ENCODE results near the gene LRRFIP1. TPM values are rescaled to one million over a fixed set of nuclear protein-coding genes. Genes with fewer than 3 reads are reported as not detected.

The LRRFIP1 gene
- total RNA-seq, 3 donors from 2014 or later (not counting 1 experiment from before 2014, with no cell fraction given), result 163 to 207 (median 188) TPM

DNA sequence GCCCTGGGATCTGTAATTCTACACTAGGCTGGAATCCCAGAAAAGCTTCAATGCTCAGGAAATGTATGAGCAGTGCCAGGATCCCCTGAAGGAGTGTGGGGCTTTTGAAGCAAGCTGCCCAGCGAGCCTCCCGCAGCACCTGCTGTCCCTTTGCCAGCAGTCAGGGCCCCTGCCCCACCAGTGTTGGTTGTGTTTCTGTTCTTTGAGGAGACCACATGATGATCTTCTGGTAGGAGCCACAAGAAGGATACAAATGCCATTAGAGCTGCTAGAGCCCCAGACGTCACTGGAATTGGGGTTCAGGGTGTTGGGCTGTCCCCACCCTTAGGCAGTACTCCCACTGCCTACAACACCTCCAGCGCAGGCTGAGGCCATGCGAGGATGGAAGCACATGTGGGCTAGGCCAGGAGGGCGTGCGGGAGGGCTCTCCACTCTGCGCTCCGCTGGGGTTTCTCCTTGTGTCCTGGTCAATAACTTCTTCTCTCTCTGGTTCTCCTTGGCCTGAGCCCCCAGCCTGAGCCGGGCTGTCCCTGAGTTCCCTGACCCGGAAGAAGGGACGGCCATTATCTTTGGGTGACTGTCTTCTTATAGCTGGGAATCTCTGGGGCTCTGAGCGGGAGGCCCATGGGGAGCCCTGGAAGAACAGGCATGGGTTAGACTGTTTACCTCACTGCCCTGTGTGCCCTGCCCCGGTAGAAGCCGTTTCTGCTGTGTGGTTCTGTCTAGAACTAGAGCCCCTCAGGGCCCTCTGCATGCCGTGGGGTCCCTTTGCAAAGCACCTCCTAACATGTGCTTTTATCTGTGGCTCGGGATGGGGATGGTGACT lies 73.9 kb downstream of the LRRFIP1 start:
- no peak overlapping the region for H3K4me3 ChIP-seq (ENCODE audit: low read length)
- TF ChIP-seq, protein P1, sequence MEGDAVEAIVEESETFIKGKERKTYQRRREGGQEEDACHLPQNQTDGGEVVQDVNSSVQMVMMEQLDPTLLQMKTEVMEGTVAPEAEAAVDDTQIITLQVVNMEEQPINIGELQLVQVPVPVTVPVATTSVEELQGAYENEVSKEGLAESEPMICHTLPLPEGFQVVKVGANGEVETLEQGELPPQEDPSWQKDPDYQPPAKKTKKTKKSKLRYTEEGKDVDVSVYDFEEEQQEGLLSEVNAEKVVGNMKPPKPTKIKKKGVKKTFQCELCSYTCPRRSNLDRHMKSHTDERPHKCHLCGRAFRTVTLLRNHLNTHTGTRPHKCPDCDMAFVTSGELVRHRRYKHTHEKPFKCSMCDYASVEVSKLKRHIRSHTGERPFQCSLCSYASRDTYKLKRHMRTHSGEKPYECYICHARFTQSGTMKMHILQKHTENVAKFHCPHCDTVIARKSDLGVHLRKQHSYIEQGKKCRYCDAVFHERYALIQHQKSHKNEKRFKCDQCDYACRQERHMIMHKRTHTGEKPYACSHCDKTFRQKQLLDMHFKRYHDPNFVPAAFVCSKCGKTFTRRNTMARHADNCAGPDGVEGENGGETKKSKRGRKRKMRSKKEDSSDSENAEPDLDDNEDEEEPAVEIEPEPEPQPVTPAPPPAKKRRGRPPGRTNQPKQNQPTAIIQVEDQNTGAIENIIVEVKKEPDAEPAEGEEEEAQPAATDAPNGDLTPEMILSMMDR (IDR thresholded peaks at IDR 0.05), result no peak
- Mint-ChIP-seq H3K4me1 (peaks cover 81 to 94% of the 10 kb centered on the region in 2 donors), H3K27ac (peak overlapping the region; percentile 86 to 99), H3K27me3 (ENCODE audit: low read depth in 2 of 2) (no peaks in the 10 kb centered on the region), H3K36me3 (no peaks in the 10 kb centered on the region), H3K4me3 (peak overlapping the region; percentile 70), H3K9me3 (no peaks in the 10 kb centered on the region)
- intact Hi-C loops (cut with micrococcal nuclease), result no loop called here
- DNase-seq, result peak in 1 of 2 donors; percentile 54
- no peaks in the 10 kb centered on the region for H3K9me3 ChIP-seq (ENCODE audit: control insufficient read depth, insufficient read depth, low read length)
- peak in 1 of 3 donors; percentile 1 for ATAC-seq
- H3K27ac ChIP-seq (ENCODE audit: low read length), result peak overlapping the region; percentile 65
- H3K36me3 ChIP-seq (ENCODE audit: control insufficient read depth, insufficient read depth, low read length), result no peaks in the 10 kb centered on the region
- peaks cover 97% of the 10 kb centered on the region for H3K4me1 ChIP-seq (ENCODE audit: control insufficient read depth, insufficient read depth, low read length)
- H3K27me3 ChIP-seq (ENCODE audit: control insufficient read depth, insufficient read depth, low read length), result no peaks in the 10 kb centered on the region
- 72% methylated on average over 17 of the region's 17 CpGs for WGBS (ENCODE audit: insufficient coverage)

DNA sequence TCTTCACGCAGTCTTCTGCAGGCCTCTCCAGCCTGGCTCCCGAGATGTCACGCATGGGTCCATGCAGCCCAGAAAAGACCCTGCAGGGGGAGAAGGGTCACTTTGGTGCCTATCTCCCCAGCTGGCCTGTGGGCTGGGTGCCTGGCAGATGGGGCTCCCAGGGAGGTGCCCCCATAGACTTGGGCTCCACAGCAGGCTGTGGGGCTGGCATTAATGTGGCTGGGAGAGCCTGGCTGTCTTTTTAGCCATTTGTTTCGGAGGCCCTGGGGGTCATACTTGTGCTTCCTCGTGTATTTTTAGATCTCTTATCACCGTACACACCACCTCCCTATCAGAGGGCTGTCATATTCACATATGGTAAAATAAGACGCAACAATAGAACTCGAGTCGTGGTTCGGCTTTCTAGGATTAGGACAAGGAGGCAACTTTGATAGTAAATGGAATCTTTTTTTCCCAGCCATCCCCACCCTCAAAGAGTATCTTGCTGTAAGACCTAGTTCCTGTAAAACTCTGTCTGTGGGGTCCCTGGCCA lies 74.5 kb downstream of the LRRFIP1 start:
- TF ChIP-seq, protein P1 (IDR thresholded peaks at IDR 0.05), result no peak
- Histone ChIP-seq H3K27me3 (ENCODE audit: control insufficient read depth, insufficient read depth, low read length) (no peaks in the 10 kb centered on the region), H3K36me3 (ENCODE audit: control insufficient read depth, insufficient read depth, low read length) (no peaks in the 10 kb centered on the region), H3K4me1 (ENCODE audit: control insufficient read depth, insufficient read depth, low read length) (peaks cover 97% of the 10 kb centered on the region), H3K4me3 (ENCODE audit: low read length) (no peak overlapping the region), H3K27ac (ENCODE audit: low read length) (peak overlapping the region; percentile 8), H3K9me3 (ENCODE audit: control insufficient read depth, insufficient read depth, low read length) (no peaks in the 10 kb centered on the region)
- H3K4me3 Mint-ChIP-seq, result peak overlapping the region; percentile 70
- no peak for DNase-seq
- no peaks in the 10 kb centered on the region for H3K27me3 Mint-ChIP-seq (ENCODE audit: low read depth in 2 of 2)
- intact Hi-C loops (cut with micrococcal nuclease), result loop anchor here (1.0 to 2.0 kb wide), 2 partner anchors 8 to 15 kb away; no protein-coding TSS in a partner anchor
- no peaks in the 10 kb centered on the region for H3K9me3 Mint-ChIP-seq
- no peaks in the 10 kb centered on the region for H3K36me3 Mint-ChIP-seq
- H3K27ac Mint-ChIP-seq, result peak overlapping the region; percentile 86 to 99
- peaks cover 82 to 94% of the 10 kb centered on the region in 2 donors for H3K4me1 Mint-ChIP-seq
- ATAC-seq, result no peak
- 50% methylated on average over 6 of the region's 10 CpGs for WGBS (ENCODE audit: insufficient coverage)

DNA sequence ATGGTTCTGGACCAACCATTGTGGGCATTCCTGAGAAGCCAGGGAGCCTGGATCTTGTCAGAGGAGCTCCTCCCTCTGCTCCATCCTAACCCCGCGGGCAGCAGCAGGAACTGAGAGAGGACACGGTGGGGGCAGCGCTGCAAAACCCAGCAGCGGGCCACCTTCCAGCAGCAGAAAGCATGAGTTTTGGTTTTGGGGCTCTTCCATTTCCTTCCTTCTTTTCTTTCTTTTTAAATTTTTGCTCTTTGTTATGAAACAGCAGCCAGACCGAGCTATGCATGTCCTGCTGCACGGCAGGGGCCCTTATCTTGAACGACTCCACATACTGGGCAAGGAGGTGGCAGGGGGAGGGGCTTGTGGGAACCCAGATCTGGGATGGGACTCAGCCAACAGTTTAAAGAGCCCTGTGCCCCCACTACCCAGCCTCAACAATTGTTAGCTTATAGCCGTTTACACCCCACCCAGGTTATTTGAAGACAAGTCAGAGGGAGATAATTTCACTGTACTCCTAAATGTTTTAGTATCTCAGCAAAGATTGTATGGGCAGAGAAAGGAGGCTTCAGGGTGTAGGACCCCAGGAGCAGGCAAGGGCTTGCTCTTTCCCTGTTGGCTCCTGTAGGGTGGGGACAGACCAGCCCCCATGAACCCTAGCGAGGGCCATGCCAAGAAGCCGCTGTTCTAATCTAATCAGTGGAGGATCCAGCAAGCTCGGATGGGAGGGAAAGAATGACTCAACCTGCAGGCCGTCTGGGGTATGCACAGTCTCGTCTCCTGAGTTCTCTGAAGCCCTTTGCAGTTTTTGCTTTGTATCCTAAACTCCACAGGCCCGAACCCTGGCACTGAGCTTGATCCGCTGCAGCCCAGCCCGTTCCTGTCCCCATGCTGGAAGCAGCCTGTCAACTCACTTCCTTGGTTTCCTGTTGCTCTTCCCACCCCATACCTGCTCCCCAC lies 75.3 kb downstream of the LRRFIP1 start:
- DNase-seq, result peak in 1 of 2 donors; percentile 50
- H3K4me3 ChIP-seq (ENCODE audit: low read length), result peak overlapping the region; percentile 2

More for the DNA sequence above, 75.3 kb downstream of the LRRFIP1 start:
- intact Hi-C loops (cut with micrococcal nuclease), result loop anchor here (1.0 to 2.0 kb wide), 2 partner anchors 8 to 14 kb away; no protein-coding TSS in a partner anchor
- Histone ChIP-seq H3K36me3 (ENCODE audit: control insufficient read depth, insufficient read depth, low read length) (no peaks in the 10 kb centered on the region), H3K9me3 (ENCODE audit: control insufficient read depth, insufficient read depth, low read length) (no peaks in the 10 kb centered on the region), H3K27ac (ENCODE audit: low read length) (peak overlapping the region; percentile 8), H3K27me3 (ENCODE audit: control insufficient read depth, insufficient read depth, low read length) (no peaks in the 10 kb centered on the region), H3K4me1 (ENCODE audit: control insufficient read depth, insufficient read depth, low read length) (peaks cover 95% of the 10 kb centered on the region)
- Mint-ChIP-seq H3K27ac (peak overlapping the region; percentile 86 to 99), H3K27me3 (ENCODE audit: low read depth in 2 of 2) (no peaks in the 10 kb centered on the region), H3K4me1 (peaks cover 82 to 94% of the 10 kb centered on the region in 2 donors), H3K36me3 (no peaks in the 10 kb centered on the region), H3K4me3 (peak overlapping the region; percentile 70), H3K9me3 (no peaks in the 10 kb centered on the region)
- 19% methylated on average over 16 of the region's 17 CpGs for WGBS (ENCODE audit: insufficient coverage)
- ATAC-seq, result peak in 2 of 3 donors; percentile 8 to 24
- TF ChIP-seq, protein P1 (IDR thresholded peaks at IDR 0.05), result no peak
